IMR-90 (cell line): ENCODE data around the gene GARIN5A. TPM values are rescaled to one million over a fixed set of nuclear protein-coding genes. Genes with fewer than 3 reads are reported as not detected.

Source experiments
- ATAC-seq: fragments of 200-7000 bp; cut with Tn5 transposase; 2 replicates; pipeline ENCODE4 v1.9.1; 2020; ENCODE audit warnings: low read depth, mild to moderate bottlenecking, moderate library complexity
- BruUV-seq: library from RNA; stranded (reverse); fragments of 400-500 nt; replicated peaks from 2 replicates; lab custom pipeline; 2021; lab: Mats Ljungman, UMichigan
- CTCF ChIA-PET: fragments of 300-600 bp; formaldehyde crosslinking; extraction: SDS; loops from one replicate; lab custom pipeline; 2021; ENCODE audit warnings: antibody characterized with exemption; lab: Yijun Ruan, JAX
- POLR2A ChIA-PET: fragments of 300-600 bp; sonication (Branson Sonifier 250); formaldehyde crosslinking; loops from one replicate; lab custom pipeline; 2022; ENCODE audit warnings: antibody characterized with exemption; ENCODE audit not compliant: unreplicated experiment; lab: Charles Lee
- DNase-seq: peaks from one replicate; pipeline ENCODE4 v3.0.0; 2013
- H2AFZ ChIP-seq: replicated peaks from 2 replicates; pipeline ENCODE3; 2013; ENCODE audit warnings: low read length, mild to moderate bottlenecking; ENCODE audit not compliant: poor library complexity
- H2AK5ac ChIP-seq: 2 replicates; pipeline ENCODE4 v1.6.1; 2013; ENCODE audit warnings: low read depth, low read length, inconsistent platforms
- H2AK9ac ChIP-seq: replicated peaks from 2 replicates; pipeline ENCODE3; 2013; ENCODE audit warnings: mild to moderate bottlenecking, low read depth, low read length, moderate library complexity; ENCODE audit not compliant: poor library complexity
- H2BK120ac ChIP-seq: 2 replicates; pipeline ENCODE4 v1.6.1; 2013; ENCODE audit warnings: low read depth, low read length, inconsistent platforms
- H2BK15ac ChIP-seq: 3 replicates; pipeline ENCODE4 v1.6.1; 2013; ENCODE audit warnings: low read depth, low read length, inconsistent platforms
- H2BK20ac ChIP-seq: 2 replicates; pipeline ENCODE4 v1.6.1; 2013; ENCODE audit warnings: low read depth, mild to moderate bottlenecking, inconsistent platforms, low read length, moderate library complexity
- H2BK5ac ChIP-seq: 2 replicates; pipeline ENCODE4 v1.6.1; 2013; ENCODE audit warnings: mild to moderate bottlenecking, low read depth, low read length, inconsistent platforms; ENCODE audit not compliant: poor library complexity, severe bottlenecking
- H3K14ac ChIP-seq: replicated peaks from 2 replicates; pipeline ENCODE4 v1.6.1; 2013; ENCODE audit warnings: low read depth, low read length, inconsistent platforms
- H3K18ac ChIP-seq: 2 replicates; pipeline ENCODE4 v1.6.1; 2013; ENCODE audit warnings: low read depth, low read length, control low read depth
- H3K23ac ChIP-seq: 2 replicates; pipeline ENCODE4 v1.6.1; 2013; ENCODE audit warnings: low read depth, low read length, inconsistent platforms
- H3K27ac ChIP-seq: 2 replicates; pipeline ENCODE4 v1.5.1; 2013; ENCODE audit warnings: mild to moderate bottlenecking, control low read depth, low read length; ENCODE audit not compliant: insufficient read depth
- H3K27me3 ChIP-seq: 2 replicates; pipeline ENCODE4 v1.6.1; 2013; ENCODE audit warnings: low read length; ENCODE audit not compliant: control insufficient read depth, insufficient read depth
- H3K36me3 ChIP-seq: 2 replicates; pipeline ENCODE4 v1.6.1; 2013; ENCODE audit warnings: low read length, mixed read lengths; ENCODE audit not compliant: control insufficient read depth, insufficient read depth
- H3K4ac ChIP-seq: 2 replicates; pipeline ENCODE4 v1.6.1; 2013; ENCODE audit warnings: low read depth, low read length, inconsistent platforms
- H3K4me1 ChIP-seq: 2 replicates; pipeline ENCODE4 v1.6.1; 2013; ENCODE audit warnings: low read length, mixed read lengths; ENCODE audit not compliant: control insufficient read depth, insufficient read depth
- H3K4me2 ChIP-seq: 2 replicates; pipeline ENCODE4 v1.6.1; 2013; ENCODE audit warnings: low read depth, mild to moderate bottlenecking, control low read depth, low read length, moderate library complexity
- H3K4me3 ChIP-seq: 2 replicates; pipeline ENCODE4 v1.5.1; 2013; ENCODE audit warnings: low read depth, mild to moderate bottlenecking, control low read depth, low read length, moderate library complexity; ENCODE audit not compliant: insufficient read depth
- H3K56ac ChIP-seq: 2 replicates; pipeline ENCODE4 v1.6.1; 2013; ENCODE audit warnings: low read length, inconsistent platforms; ENCODE audit not compliant: insufficient read depth; ENCODE audit errors: extremely low read depth
- H3K79me1 ChIP-seq, 2 experiments: 2 replicates each; pipeline ENCODE4 v1.6.1; 2013; ENCODE audit warnings: low read length in 2 of 2, inconsistent platforms in 1 of 2, low read depth in 1 of 2
- H3K9ac ChIP-seq: 2 replicates; pipeline ENCODE4 v1.6.1; 2013; ENCODE audit warnings: low read depth, low read length, control low read depth
- H3K9me1 ChIP-seq: 2 replicates; pipeline ENCODE4 v1.6.1; 2013; ENCODE audit warnings: low read length, inconsistent platforms; ENCODE audit not compliant: insufficient read depth
- H3K9me3 ChIP-seq: 2 replicates; pipeline ENCODE4 v1.6.1; 2013; ENCODE audit warnings: low read length; ENCODE audit not compliant: control insufficient read depth, insufficient read depth
- H4K20me1 ChIP-seq: 2 replicates; pipeline ENCODE4 v1.6.1; 2013; ENCODE audit warnings: low read length, inconsistent platforms; ENCODE audit not compliant: insufficient read depth
- H4K5ac ChIP-seq: 2 replicates; pipeline ENCODE4 v1.6.1; 2013; ENCODE audit warnings: mild to moderate bottlenecking, low read depth, low read length, control low read depth
- H4K8ac ChIP-seq, 2 experiments: 2 replicates each; pipeline ENCODE4 v1.6.1; 2013; ENCODE audit warnings: low read depth in 2 of 2, low read length in 2 of 2, control low read depth in 1 of 2, inconsistent platforms in 1 of 2
- H4K91ac ChIP-seq: 2 replicates; pipeline ENCODE4 v1.6.1; 2013; ENCODE audit warnings: low read depth, low read length, inconsistent platforms; ENCODE audit not compliant: insufficient read depth
- WGBS, 2 experiments: methylation state at CpG; one replicate each; pipeline versions ENCODE4 v1.1.5 to v1.1.7; 2013; ENCODE audit warnings: missing lambda C conversion rate in 2 of 2; ENCODE audit not compliant: insufficient read length in 1 of 2; ENCODE audit errors: extremely low coverage in 2 of 2; 5-methylcytosine and 5-hydroxymethylcytosine counted together
- dilution Hi-C: fragments of 300-500 bp; cut with HindIII; formaldehyde crosslinking; loops from one replicate; pipeline ENCODE4 v1.14.3; 2018; ENCODE audit warnings: low sequenced_read_pairs; ENCODE audit not compliant: unreplicated experiment
- in situ Hi-C: fragments of 300-500 bp; cut with MboI; formaldehyde crosslinking; loops from 3 replicates; pipeline ENCODE4 v1.14.3; 2019; ENCODE audit warnings: low sequenced_read_pairs, inconsistent platforms, mixed read lengths
- intact Hi-C: fragments of 100-400 bp; cut with micrococcal nuclease; formaldehyde crosslinking; loops from 2 replicates; pipeline ENCODE4 v1.10.0; 2022
- polyA plus RNA-seq, 3 experiments: library from polyadenylated mRNA; depleted of rRNA; stranded (reverse); fragments of >200 nt; gene quantifications; 2 replicates each; pipeline ENCODE4 v1.2.3, GENCODE V29; 2012; ENCODE audit warnings: low replicate concordance in 1 of 3
- total RNA-seq: library from RNA; depleted of rRNA; stranded (reverse); fragments of >200 nt; gene quantifications from 2 replicates; pipeline ENCODE4 v1.2.3, GENCODE V29; 2012
- TF ChIP-seq, protein P1 (sequence below): conservative IDR thresholded peaks from 2 replicates; pipeline ENCODE4 v1.5.1; 2012; ENCODE audit warnings: mild to moderate bottlenecking, low read depth, low read length, improper control_type of control experiment

GARIN5A gene
- total and polyA plus RNA-seq, 2 of the 4 experiments (the other 2 are of a cell fraction): 0.53 TPM; not detected in 1

DNA sequence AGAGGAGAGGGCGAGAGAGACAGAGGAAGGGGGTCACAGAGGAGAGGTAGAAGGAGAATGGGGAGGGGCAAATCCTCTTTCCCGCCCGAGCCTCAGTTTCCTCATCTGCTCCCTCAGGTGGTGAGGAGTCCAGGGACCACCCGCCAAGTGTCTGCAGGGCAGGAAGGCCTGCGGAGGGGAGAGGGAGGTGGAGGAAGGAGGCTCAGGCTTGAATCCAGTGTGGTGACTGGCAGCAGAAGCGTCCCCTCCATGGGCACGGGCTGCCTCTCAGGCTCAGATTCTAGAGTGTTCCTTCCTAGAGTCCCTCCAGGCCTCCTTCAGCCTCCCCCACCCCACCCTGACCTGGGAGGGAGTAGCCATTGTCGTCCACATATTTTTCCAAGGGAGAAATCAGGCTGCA, 16.5 kb upstream of the GARIN5A start:
- no peak overlapping the region for H3K4me2 ChIP-seq
- no peak overlapping the region for H2AFZ ChIP-seq
- H3K4ac ChIP-seq: no peak overlapping the region
- H3K9me1 ChIP-seq: no peaks in the 10 kb centered on the region
- no peak overlapping the region for H4K91ac ChIP-seq
- intact Hi-C loops (no loop called here), in situ Hi-C loops (no loop called here), dilution Hi-C loops (no loop called here)
- no peak overlapping the region for H2BK15ac ChIP-seq
- H3K18ac ChIP-seq: no peak overlapping the region
- H3K36me3 ChIP-seq: peaks cover 2% of the 10 kb centered on the region; the same call in 1 of the 2 replicates
- WGBS, 2 experiments: no CpG with 5 or more reads among the region's 8 CpGs
- H2BK120ac ChIP-seq: no peak overlapping the region
- H3K23ac ChIP-seq: no peak overlapping the region
- no peaks in the 10 kb centered on the region for H3K4me1 ChIP-seq
- H3K14ac ChIP-seq: no peak overlapping the region
- H3K9ac ChIP-seq: no peak overlapping the region
- no peak overlapping the region for H2BK5ac ChIP-seq
- no peak overlapping the region for H2BK20ac ChIP-seq
- no peaks in the 10 kb centered on the region for H4K20me1 ChIP-seq
- no peaks in the 10 kb centered on the region for H3K79me1 ChIP-seq
- H3K4me3 ChIP-seq: no peak overlapping the region
- TF ChIP-seq, protein P1, sequence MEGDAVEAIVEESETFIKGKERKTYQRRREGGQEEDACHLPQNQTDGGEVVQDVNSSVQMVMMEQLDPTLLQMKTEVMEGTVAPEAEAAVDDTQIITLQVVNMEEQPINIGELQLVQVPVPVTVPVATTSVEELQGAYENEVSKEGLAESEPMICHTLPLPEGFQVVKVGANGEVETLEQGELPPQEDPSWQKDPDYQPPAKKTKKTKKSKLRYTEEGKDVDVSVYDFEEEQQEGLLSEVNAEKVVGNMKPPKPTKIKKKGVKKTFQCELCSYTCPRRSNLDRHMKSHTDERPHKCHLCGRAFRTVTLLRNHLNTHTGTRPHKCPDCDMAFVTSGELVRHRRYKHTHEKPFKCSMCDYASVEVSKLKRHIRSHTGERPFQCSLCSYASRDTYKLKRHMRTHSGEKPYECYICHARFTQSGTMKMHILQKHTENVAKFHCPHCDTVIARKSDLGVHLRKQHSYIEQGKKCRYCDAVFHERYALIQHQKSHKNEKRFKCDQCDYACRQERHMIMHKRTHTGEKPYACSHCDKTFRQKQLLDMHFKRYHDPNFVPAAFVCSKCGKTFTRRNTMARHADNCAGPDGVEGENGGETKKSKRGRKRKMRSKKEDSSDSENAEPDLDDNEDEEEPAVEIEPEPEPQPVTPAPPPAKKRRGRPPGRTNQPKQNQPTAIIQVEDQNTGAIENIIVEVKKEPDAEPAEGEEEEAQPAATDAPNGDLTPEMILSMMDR: no peak
- ChIA-PET CTCF (no interaction called here), POLR2A (no interaction called here)
- no TSS peak for BruUV-seq
- H3K27ac ChIP-seq: no peak overlapping the region
- ATAC-seq (no peak), DNase-seq (no peak)
- no peak overlapping the region for H2AK5ac ChIP-seq
- H2AK9ac ChIP-seq: no peak overlapping the region
- no peak overlapping the region for H4K5ac ChIP-seq
- peaks cover 49% of the 10 kb centered on the region for H3K27me3 ChIP-seq
- no peak overlapping the region for H3K56ac ChIP-seq
- peaks cover 6% of the 10 kb centered on the region; the same call in 1 of the 2 replicates for H3K9me3 ChIP-seq
- no peak overlapping the region for H4K8ac ChIP-seq
